ENCODE measurements around the gene LRRC70. TPM values are rescaled to one million over a fixed set of nuclear protein-coding genes. Genes with fewer than 3 reads are reported as not detected.

LRRC70 gene
- total RNA-seq, 1 donor from 2014 or later: 0.91 TPM

GRCh38 chr5:62581836-62582597 is 3.4 kb downstream of the LRRC70 start:
- no peaks in the 10 kb centered on the region for H3K27me3 Mint-ChIP-seq (ENCODE audit: unreplicated experiment)
- no peak for TF ChIP-seq CTCF (IDR thresholded peaks at IDR 0.05; ENCODE audit: partially characterized antibody, unreplicated experiment)
- DNase-seq: no peak
- no peaks in the 10 kb centered on the region for H3K9me3 Mint-ChIP-seq (ENCODE audit: unreplicated experiment)
- no peak overlapping the region for H3K4me3 Mint-ChIP-seq (ENCODE audit: unreplicated experiment)
- no peaks in the 10 kb centered on the region for H3K36me3 Mint-ChIP-seq (ENCODE audit: unreplicated experiment)
- H3K4me1 Mint-ChIP-seq (ENCODE audit: low read depth, unreplicated experiment): no peaks in the 10 kb centered on the region
- no peak overlapping the region for H3K27ac Mint-ChIP-seq (ENCODE audit: unreplicated experiment)

GRCh38 chr5:62584391-62584790 is 5.8 kb downstream of the LRRC70 start:
- peaks cover 1% of the 10 kb centered on the region for H3K27me3 Mint-ChIP-seq (ENCODE audit: unreplicated experiment)
- DNase-seq: no peak
- peaks cover 4% of the 10 kb centered on the region for H3K36me3 Mint-ChIP-seq (ENCODE audit: unreplicated experiment)
- no peak overlapping the region for H3K4me3 Mint-ChIP-seq (ENCODE audit: unreplicated experiment)
- no peaks in the 10 kb centered on the region for H3K4me1 Mint-ChIP-seq (ENCODE audit: low read depth, unreplicated experiment)
- no peak for TF ChIP-seq CTCF (IDR thresholded peaks at IDR 0.05; ENCODE audit: partially characterized antibody, unreplicated experiment)
- no peak overlapping the region for H3K27ac Mint-ChIP-seq (ENCODE audit: unreplicated experiment)
- H3K9me3 Mint-ChIP-seq (ENCODE audit: unreplicated experiment): no peaks in the 10 kb centered on the region

- H3K27me3 Mint-ChIP-seq (ENCODE audit: unreplicated experiment): peaks cover 1% of the 10 kb centered on the region
- no peak for DNase-seq
- H3K27ac Mint-ChIP-seq (ENCODE audit: unreplicated experiment): no peak overlapping the region
- H3K9me3 Mint-ChIP-seq (ENCODE audit: unreplicated experiment): no peaks in the 10 kb centered on the region
- no peak for TF ChIP-seq CTCF (IDR thresholded peaks at IDR 0.05; ENCODE audit: partially characterized antibody, unreplicated experiment)
- H3K4me3 Mint-ChIP-seq (ENCODE audit: unreplicated experiment): no peak overlapping the region
- peaks cover 5% of the 10 kb centered on the region for H3K36me3 Mint-ChIP-seq (ENCODE audit: unreplicated experiment)
- H3K4me1 Mint-ChIP-seq (ENCODE audit: low read depth, unreplicated experiment): no peaks in the 10 kb centered on the region
Measured at GRCh38 chr5:62585306-62585705, 6.7 kb downstream of the LRRC70 start.

GRCh38 chr5:62585751-62586150 is 7.1 kb downstream of the LRRC70 start:
- DNase-seq: no peak
- peaks cover 1% of the 10 kb centered on the region for H3K27me3 Mint-ChIP-seq (ENCODE audit: unreplicated experiment)
- H3K36me3 Mint-ChIP-seq (ENCODE audit: unreplicated experiment): peaks cover 5% of the 10 kb centered on the region
- H3K9me3 Mint-ChIP-seq (ENCODE audit: unreplicated experiment): no peaks in the 10 kb centered on the region
- no peak overlapping the region for H3K27ac Mint-ChIP-seq (ENCODE audit: unreplicated experiment)
- no peaks in the 10 kb centered on the region for H3K4me1 Mint-ChIP-seq (ENCODE audit: low read depth, unreplicated experiment)
- no peak overlapping the region for H3K4me3 Mint-ChIP-seq (ENCODE audit: unreplicated experiment)
- TF ChIP-seq CTCF (IDR thresholded peaks at IDR 0.05; ENCODE audit: partially characterized antibody, unreplicated experiment): no peak

- Mint-ChIP-seq H3K36me3 (ENCODE audit: unreplicated experiment) (peaks cover 5% of the 10 kb centered on the region), H3K9me3 (ENCODE audit: unreplicated experiment) (no peaks in the 10 kb centered on the region), H3K4me3 (ENCODE audit: unreplicated experiment) (no peak overlapping the region), H3K4me1 (ENCODE audit: low read depth, unreplicated experiment) (no peaks in the 10 kb centered on the region), H3K27ac (ENCODE audit: unreplicated experiment) (no peak overlapping the region), H3K27me3 (ENCODE audit: unreplicated experiment) (peaks cover 1% of the 10 kb centered on the region)
- no peak for TF ChIP-seq CTCF (IDR thresholded peaks at IDR 0.05; ENCODE audit: partially characterized antibody, unreplicated experiment)
- no peak for DNase-seq
Measured at GRCh38 chr5:62587737-62588136, 9.1 kb downstream of the LRRC70 start.

All from glutamatergic neuron (in vitro differentiated cells).